ENCODE data around the gene ASNS. TPM values are rescaled to one million over a fixed set of nuclear protein-coding genes. Genes with fewer than 3 reads are reported as not detected.
"Not testable (repeated sequence)": the region's sequence is repeated elsewhere in the genome, so short reads cannot be mapped to it uniquely, and the experiment has no call there.

Gene ASNS
- total RNA-seq: 43.8 and 47.2 TPM in 2 replicates

DNA sequence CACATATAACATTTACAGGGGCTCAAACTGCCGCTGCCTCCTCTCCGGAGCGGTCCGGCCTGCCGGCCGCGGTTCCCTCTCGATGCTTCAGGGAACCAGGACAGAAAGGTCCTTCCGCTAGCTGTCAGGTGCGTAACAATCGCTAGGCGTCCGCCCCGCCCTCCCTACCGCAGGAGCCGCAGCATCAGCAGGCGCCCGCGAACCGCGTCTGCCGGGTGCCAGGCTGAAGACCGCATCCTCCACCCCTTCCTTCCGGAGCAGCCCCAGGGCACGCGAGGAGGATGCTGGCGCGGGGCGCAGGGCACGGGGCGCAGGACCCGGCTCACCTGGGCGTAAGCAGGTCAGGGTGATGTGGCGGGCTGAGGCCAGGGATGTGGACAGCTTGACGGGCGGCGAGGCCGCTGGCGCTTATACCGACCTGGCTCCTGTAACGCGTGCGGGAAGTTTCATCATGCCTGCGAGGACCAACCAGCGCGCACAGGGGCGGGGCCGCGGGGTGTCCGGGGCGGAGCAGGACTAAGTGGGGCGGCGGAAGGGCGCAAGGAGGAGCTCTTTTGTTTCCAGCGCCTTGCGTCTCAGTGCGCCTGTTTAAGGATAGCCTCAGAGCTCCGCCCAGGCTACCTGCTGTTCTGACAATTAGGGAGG, at the start of gene ASNS:
ASNS (minus strand) TSS at position 384 of the 645 bp plus-strand sequence. CDS start 3,252 bp downstream, outside the sequence.
- intact Hi-C loops (cut with micrococcal nuclease): loop anchor here (1.0 to 5.0 kb wide), 12 partner anchors 56 to 1551 kb away; partner anchors contain the start of genes BAIAP2L1, BRI3, LMTK2 and SDHAF3

- intact Hi-C loops (cut with micrococcal nuclease): not testable (repeated sequence)
Observed at GRCh38 chr7:97921254-97921653, 49.0 kb upstream of the ASNS start.

GRCh38 chr7:97915267-97915666, 43.1 kb upstream of the ASNS start:
- intact Hi-C loops (cut with micrococcal nuclease): not testable (repeated sequence)

DNA sequence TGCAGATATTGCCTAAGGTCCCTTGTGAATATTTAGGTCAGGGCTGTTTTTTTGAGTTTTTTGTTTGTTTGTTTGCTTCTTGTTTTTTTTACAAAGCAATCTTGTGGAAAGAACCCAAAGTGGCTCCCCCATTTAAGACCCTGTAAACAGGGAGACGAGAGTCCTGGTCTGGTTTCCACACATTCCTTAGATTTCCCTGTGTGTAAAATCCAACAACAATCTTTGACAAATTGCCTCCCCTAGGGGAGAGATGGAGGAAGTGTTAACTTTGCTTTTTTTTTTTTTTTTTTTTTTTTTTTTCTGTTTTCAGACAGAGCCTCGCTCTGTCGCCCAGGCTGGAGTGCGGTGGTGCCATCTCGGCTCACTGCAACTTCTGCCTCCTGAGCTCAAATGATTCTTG, 40.1 kb upstream of the ASNS start:
- intact Hi-C loops (cut with micrococcal nuclease): not testable (repeated sequence)

DNA sequence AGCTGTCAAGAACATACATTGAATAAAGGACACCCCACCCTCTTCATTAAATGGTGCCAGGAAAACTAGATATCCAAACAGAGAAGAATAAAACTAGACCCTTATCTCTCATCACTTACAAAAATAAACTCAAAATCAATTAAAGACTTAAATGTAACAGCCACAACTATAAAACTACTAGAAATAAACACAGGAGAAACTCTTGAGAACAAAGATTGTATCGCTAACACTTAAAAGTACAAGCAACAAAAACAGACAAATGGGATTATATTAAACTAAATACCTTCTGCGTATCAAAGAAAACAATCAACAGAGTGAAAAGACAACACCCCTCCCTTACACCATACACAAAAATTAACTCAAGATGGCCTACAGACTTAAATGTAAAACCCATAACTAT, 24.7 kb upstream of the ASNS start:
- intact Hi-C loops (cut with micrococcal nuclease): not testable (repeated sequence)

DNA sequence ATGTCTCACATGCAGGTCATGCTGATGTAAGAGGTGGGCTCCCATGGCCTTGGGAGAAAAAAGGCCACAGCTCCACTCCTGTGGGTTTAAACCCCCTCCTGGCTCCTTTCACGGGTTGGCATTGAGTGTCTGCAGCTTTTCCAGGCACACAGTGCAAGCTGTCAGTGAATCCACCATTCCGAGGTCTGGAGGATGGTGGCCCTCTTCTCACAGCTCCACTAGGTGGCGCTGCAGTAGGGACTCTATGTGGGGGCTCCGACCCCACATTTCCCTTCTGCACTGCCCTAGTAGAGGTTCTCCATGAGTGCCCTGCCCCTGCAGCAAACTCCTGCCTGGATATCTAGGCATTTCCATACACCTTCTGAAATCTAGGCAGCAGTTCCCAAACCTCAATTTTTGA, 19.5 kb upstream of the ASNS start:
- intact Hi-C loops (cut with micrococcal nuclease): not testable (repeated sequence)

- intact Hi-C loops (cut with micrococcal nuclease): not testable (repeated sequence)
Observed at GRCh38 chr7:97879527-97879926, 7.3 kb upstream of the ASNS start.

- intact Hi-C loops (cut with micrococcal nuclease): loop anchor here (5.0 kb wide), 2 partner anchors 527 to 1168 kb away; partner anchors contain the start of genes BAIAP2L1 and SEM1
Observed at GRCh38 chr7:97874894-97875293, 2.7 kb upstream of the ASNS start.

- intact Hi-C loops (cut with micrococcal nuclease): loop anchor here (2.0 to 5.0 kb wide), 4 partner anchors 529 to 1166 kb away; partner anchors contain the start of genes BAIAP2L1, SEM1 and TRRAP
Observed at GRCh38 chr7:97873606-97874005, 1.4 kb upstream of the ASNS start.

DNA sequence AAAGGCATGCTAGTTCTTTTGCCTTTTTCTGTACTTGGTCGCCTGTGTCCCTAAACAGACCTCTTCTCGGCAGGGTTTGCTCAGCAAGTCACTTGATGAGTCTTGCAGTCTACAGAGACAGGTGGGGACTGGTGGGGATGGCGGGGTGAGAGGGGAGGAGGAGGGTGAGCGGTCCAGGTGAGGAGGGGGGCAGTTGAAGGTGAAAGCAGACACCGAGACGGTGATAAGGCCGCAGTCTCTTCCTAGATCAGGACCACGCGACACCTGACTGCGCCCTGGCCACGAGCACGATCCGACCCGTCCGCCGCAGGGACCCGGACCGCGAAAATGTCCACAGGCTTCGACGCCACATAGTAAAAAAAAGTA, 566 bp downstream of the ASNS start:
- intact Hi-C loops (cut with micrococcal nuclease): loop anchor here (1.0 to 5.0 kb wide), 12 partner anchors 57 to 1550 kb away; partner anchors contain the start of genes BAIAP2L1, BRI3, LMTK2 and SDHAF3

GRCh38 chr7:97868788-97869187, 3.4 kb downstream of the ASNS start:
- intact Hi-C loops (cut with micrococcal nuclease): no loop called here

- intact Hi-C loops (cut with micrococcal nuclease): no loop called here
Observed at GRCh38 chr7:97868314-97868713, 3.9 kb downstream of the ASNS start.

DNA sequence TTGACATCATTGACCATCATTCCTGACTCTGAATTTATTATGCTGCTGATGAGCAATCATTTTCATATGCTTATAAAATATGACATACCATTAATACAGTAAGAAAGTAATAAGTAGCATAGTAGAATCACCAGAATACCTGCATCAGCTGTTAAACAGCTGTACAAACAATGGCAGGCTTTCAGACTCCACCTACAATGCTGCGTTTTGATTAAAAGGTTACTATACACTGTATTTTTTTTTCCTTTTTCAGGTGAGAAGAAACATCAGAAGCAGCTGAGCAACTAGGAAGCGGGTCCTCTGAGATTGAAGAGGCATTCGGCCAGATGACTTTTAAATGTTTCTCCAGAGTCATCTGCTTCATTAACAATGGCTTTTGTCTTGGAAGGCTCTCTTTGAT, 7.1 kb downstream of the ASNS start:
- intact Hi-C loops (cut with micrococcal nuclease): no loop called here

- intact Hi-C loops (cut with micrococcal nuclease): loop anchor here (10.0 kb wide), 1 partner anchor 1385 kb away; no protein-coding TSS in a partner anchor
Observed at GRCh38 chr7:97859606-97860204, 12.5 kb downstream of the ASNS start.

- intact Hi-C loops (cut with micrococcal nuclease): loop anchor here (10.0 kb wide), 1 partner anchor 1383 kb away; no protein-coding TSS in a partner anchor
Observed at GRCh38 chr7:97858221-97858620, 14.0 kb downstream of the ASNS start.

DNA sequence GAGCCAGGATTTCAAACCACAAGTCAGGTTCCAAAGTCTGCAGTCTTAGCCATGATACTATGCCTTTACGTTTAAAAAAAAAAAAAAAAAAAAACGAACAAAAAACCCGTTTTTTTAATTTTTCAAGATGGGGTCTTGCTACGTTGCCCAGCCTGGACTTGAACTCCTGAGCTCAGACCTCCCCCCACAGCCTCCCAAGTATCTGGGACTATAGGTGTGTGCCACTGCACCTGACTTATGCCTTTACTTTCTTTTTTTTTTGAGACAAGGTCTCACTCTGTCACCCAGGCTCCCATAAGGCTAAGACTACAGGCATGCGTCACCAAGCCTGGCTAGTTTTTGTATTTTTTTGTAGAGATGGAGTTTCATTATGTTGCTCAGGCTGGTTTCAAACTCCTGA, 14.7 kb downstream of the ASNS start:
- intact Hi-C loops (cut with micrococcal nuclease): loop anchor here (10.0 kb wide), 1 partner anchor 1383 kb away; no protein-coding TSS in a partner anchor

- intact Hi-C loops (cut with micrococcal nuclease): loop anchor here (10.0 kb wide), 1 partner anchor 1377 kb away; no protein-coding TSS in a partner anchor
Observed at GRCh38 chr7:97851683-97852082, 20.5 kb downstream of the ASNS start.

GRCh38 chr7:97850262-97851031, 21.8 kb downstream of the ASNS start:
- intact Hi-C loops (cut with micrococcal nuclease): loop anchor here (10.0 kb wide), 1 partner anchor 1376 kb away; no protein-coding TSS in a partner anchor

DNA sequence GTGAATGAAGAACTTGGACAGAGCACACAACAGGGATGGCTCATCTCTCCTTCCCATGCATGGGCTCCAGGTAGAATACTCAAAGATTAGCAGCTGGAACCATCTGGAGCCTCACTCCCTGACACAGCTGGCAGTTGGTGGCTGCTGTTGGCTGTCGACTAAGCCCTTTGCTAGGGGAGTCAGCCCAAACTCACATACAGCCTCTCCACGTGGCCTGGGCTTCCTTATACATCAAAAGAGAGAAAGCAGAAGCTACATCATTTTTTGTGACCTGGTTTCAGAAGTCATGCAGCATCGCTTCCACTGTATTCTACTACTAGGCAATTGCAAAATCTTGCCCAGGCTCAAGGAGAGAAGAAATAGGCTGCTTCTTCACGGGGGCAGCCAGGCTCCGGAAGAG, 24.4 kb downstream of the ASNS start:
- intact Hi-C loops (cut with micrococcal nuclease): no loop called here

DNA sequence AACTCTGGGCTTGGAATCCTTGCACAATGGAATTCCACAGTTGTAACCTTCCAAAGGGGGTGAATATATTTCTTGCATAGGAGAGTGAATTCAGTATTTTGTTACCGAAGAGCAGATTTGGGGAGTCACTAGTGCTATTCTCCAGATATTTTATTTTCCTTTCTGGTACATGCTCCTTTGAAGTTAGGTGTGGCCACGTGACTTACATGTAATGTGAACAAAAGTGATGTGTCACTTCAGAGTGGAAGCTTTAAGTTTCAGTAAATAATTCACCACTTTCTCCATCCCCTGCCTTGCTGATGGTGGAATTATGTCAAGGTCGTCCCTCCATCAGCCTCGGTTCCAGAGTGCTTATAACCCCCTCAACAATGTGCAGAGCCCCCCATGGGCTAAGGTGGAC, 25.3 kb downstream of the ASNS start:
- intact Hi-C loops (cut with micrococcal nuclease): no loop called here

DNA sequence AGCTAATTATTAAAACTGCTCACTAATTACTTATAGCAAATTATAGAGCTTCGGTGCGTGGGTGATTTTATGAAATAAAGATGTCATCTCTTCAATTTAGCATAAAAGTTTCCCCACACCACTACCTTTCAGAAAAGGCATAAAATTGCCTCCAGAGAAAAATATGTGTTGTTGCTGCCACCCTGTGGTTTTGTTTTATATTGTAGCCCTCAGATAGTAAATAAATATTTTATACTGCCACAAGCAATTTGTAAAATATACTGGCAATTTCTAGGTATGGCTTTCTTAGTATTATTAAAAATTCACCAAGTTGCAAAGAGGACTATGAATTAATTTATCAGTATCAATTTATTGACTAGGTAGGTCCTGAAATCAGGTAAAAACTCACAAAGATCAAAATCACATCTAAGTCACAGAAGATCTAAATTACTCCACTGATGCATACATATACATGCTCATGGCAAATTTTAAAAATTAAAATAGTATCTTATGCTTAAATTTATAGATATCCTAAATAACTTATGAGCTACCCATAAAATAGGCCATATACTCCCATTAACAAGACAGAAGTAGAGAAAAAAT, 26.5 kb downstream of the ASNS start:
- intact Hi-C loops (cut with micrococcal nuclease): loop anchor here (2.0 kb wide), 1 partner anchor 741 kb away; no protein-coding TSS in a partner anchor

Data from T-helper 1 cell treated with Interleukin-12 subunit alpha and Interleukin-12 subunit beta and Interleukin-4 antibody, amounts not matched to agents 30 ng/mL and 1 ng/mL, for 36 hours (primary cell).